Natural killer cell (primary cell): ENCODE results near the gene PDE2A. TPM values are rescaled to one million over a fixed set of nuclear protein-coding genes. Genes with fewer than 3 reads are reported as not detected.
A peak's percentile ranks its signal among the peaks of the same experiment; 100 is the strongest.

Experiments
- ATAC-seq, 3 donors: fragments of 150-1000 bp in 2 of 3; fragments of 200-7000 bp in 1 of 3; cut with Tn5 transposase; 1 replicate in 1 of 3; 2 replicates in 2 of 3; pipeline ENCODE4 v1.10.0; 2021; ENCODE audit warnings: mild to moderate bottlenecking in 2 of 3, moderate library complexity in 2 of 3
- DNase-seq, 2 donors: peaks; one replicate each; pipeline versions ENCODE4 v3.0.0 to v3.0.0-alpha.2; 2013 to 2021; ENCODE audit warnings: mixed read lengths in 1 of 2
- H3K27ac ChIP-seq: one replicate; pipeline ENCODE4 v1.5.1; 2013; ENCODE audit warnings: mild to moderate bottlenecking, low read length
- H3K27me3 ChIP-seq: one replicate; pipeline ENCODE4 v1.6.1; 2013; ENCODE audit warnings: low read length; ENCODE audit not compliant: control insufficient read depth, insufficient read depth
- H3K36me3 ChIP-seq: one replicate; pipeline ENCODE4 v1.6.1; 2013; ENCODE audit warnings: low read length; ENCODE audit not compliant: control insufficient read depth, insufficient read depth
- H3K4me1 ChIP-seq: one replicate; pipeline ENCODE4 v1.6.1; 2013; ENCODE audit warnings: low read length; ENCODE audit not compliant: control insufficient read depth, insufficient read depth
- H3K4me3 ChIP-seq: one replicate; pipeline ENCODE4 v1.5.1; 2013; ENCODE audit warnings: low read length
- H3K9me3 ChIP-seq: one replicate; pipeline ENCODE4 v1.6.1; 2013; ENCODE audit warnings: low read length; ENCODE audit not compliant: control insufficient read depth, insufficient read depth
- H3K27ac Mint-ChIP-seq, 2 donors: one replicate each; pipeline ENCODE4 v1.8.0; 2022; ENCODE audit warnings: mild to moderate bottlenecking in 2 of 2, mixed read lengths in 2 of 2, moderate library complexity in 1 of 2
- H3K27me3 Mint-ChIP-seq, 2 donors: one replicate each; pipeline ENCODE4 v1.8.0; 2022; ENCODE audit warnings: low read depth in 2 of 2, mixed read lengths in 2 of 2
- H3K36me3 Mint-ChIP-seq: one replicate; pipeline ENCODE4 v1.8.0; 2022; ENCODE audit warnings: mixed read lengths
- H3K4me1 Mint-ChIP-seq, 2 donors: one replicate each; pipeline ENCODE4 v1.8.0; 2022; ENCODE audit warnings: mixed read lengths in 2 of 2
- H3K4me3 Mint-ChIP-seq: one replicate; pipeline ENCODE4 v1.8.0; 2022; ENCODE audit warnings: mild to moderate bottlenecking, moderate library complexity, mixed read lengths
- H3K9me3 Mint-ChIP-seq, 2 donors: one replicate each; pipeline ENCODE4 v1.8.0; 2022; ENCODE audit warnings: mixed read lengths in 2 of 2
- WGBS: methylation state at CpG from one replicate; pipeline ENCODE4 v1.1.7; 2013; ENCODE audit warnings: missing lambda C conversion rate; ENCODE audit not compliant: insufficient coverage; 5-methylcytosine and 5-hydroxymethylcytosine counted together
- intact Hi-C: fragments of 100-400 bp; cut with micrococcal nuclease; formaldehyde crosslinking; loops from one replicate; pipeline ENCODE4 v1.14.2; 2022
- total RNA-seq, 4 donors: library from RNA; stranded (reverse); fragments of 120-200 nt in 1 of 4; gene quantifications; one replicate each; pipeline versions ENCODE4 v1.2.3 to v1.2.4, GENCODE V29; 2013 to 2022
- TF ChIP-seq, protein P1 (sequence below): fragments of 200-600 bp; IDR thresholded peaks from one replicate; pipeline ENCODE4 v1.8.0; 2022; ENCODE audit warnings: antibody characterized with exemption

Gene PDE2A
- 10 to 100 TPM in 1 of 3 donors, 1 to 10 TPM in 2; 8.7 to 11.9 (median 9.0) TPM for total RNA-seq
- total RNA-seq (2013) = 1.4 TPM

DNA sequence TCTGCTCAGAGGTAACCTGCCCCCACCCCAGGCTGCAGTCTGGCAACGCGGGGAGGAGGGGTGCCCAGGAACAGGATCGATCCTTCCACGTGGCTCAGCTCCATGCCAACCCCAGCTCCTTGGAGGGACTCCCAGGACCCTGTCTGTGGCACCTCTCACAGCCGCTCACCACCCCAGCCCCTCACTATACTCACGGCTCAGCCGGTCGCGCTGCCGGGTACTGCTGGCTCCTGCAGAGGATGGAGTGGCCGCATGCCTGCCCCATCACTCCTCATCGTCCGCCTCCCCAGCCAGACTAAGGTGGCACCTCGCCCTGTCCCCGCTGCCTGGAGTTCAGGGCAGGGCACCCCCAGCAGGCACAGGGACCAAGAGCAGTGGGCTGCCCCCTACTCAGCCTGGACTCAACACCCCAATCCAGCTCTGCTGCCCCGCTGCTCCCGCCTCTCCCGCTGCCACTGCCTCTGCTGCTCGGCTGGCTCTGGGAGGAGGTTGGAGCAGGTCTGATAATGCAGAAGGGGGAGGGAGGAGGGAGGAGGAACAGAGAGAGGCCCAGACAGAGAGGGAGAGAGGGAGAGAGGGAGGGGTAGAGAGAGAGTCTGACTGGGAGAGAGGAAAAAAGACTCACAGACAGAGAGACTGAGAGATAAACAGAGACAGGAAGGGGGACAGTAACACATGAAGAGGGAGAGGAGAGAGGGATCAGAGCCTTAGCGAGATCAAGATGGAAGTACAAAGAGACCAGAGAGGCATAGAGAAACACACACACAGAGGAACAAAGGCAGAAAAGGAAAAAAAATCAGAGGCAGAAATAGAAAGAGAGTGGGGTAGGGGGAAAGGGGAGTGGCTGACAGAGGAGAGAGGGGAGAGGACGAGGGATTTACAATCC, at the start of gene PDE2A:
PDE2A (minus strand) TSS at position 480 of the 886 bp plus-strand sequence; CDS start at position 265, 215 bp downstream.
- 16% methylated on average over 21 of the region's 21 CpGs for WGBS
- Histone ChIP-seq H3K9me3 (no peaks in the 10 kb centered on the region), H3K4me1 (peaks cover 12% of the 10 kb centered on the region), H3K36me3 (no peaks in the 10 kb centered on the region), H3K4me3 (no peak within 1 kb of the TSS), H3K27me3 (peaks cover 45% of the 10 kb centered on the region), H3K27ac (no peak within 1 kb of the TSS)
- Mint-ChIP-seq H3K4me1 (peaks cover 2 to 33% of the 10 kb centered on the region in 2 donors), H3K4me3 (no peak within 1 kb of the TSS), H3K27ac (no peak within 1 kb of the TSS), H3K36me3 (no peaks in the 10 kb centered on the region), H3K9me3 (no peaks in the 10 kb centered on the region), H3K27me3 (peaks cover 36 to 48% of the 10 kb centered on the region in 2 donors)
- TF ChIP-seq, protein P1, sequence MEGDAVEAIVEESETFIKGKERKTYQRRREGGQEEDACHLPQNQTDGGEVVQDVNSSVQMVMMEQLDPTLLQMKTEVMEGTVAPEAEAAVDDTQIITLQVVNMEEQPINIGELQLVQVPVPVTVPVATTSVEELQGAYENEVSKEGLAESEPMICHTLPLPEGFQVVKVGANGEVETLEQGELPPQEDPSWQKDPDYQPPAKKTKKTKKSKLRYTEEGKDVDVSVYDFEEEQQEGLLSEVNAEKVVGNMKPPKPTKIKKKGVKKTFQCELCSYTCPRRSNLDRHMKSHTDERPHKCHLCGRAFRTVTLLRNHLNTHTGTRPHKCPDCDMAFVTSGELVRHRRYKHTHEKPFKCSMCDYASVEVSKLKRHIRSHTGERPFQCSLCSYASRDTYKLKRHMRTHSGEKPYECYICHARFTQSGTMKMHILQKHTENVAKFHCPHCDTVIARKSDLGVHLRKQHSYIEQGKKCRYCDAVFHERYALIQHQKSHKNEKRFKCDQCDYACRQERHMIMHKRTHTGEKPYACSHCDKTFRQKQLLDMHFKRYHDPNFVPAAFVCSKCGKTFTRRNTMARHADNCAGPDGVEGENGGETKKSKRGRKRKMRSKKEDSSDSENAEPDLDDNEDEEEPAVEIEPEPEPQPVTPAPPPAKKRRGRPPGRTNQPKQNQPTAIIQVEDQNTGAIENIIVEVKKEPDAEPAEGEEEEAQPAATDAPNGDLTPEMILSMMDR = no peak
- DNase-seq (no peak), ATAC-seq (no peak)
- intact Hi-C loops = no loop called here

DNA sequence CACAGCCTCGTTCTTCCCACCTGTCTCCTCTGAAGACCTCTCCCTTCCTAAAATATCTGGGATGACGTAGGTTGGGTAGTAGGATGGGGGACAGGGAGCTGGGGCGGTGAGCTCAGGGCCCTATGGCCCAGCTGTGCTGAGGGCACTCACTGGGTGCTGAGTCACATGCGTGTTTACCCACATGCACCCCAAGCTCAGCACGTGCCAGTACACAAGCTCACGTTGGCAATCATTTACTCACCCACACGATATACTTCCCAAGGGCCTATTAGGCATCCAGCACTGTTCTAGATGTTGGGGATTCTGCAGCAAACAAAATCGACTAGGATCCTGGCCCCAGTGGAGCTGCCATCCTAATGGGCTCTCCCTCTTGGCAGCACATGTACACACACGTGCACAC, 49.3 kb upstream of the PDE2A start:
- intact Hi-C loops = loop anchor here (5.0 kb wide), 1 partner anchor 419 kb away; the partner anchor contains the start of gene FCHSD2
- WGBS = 85% methylated on average over 7 of the region's 9 CpGs

GRCh38 chr11:72722050-72722748, 48.0 kb upstream of the PDE2A start:
- Histone ChIP-seq H3K9me3 (no peaks in the 10 kb centered on the region), H3K4me3 (peak overlapping the region; percentile 43), H3K36me3 (peaks cover 41% of the 10 kb centered on the region), H3K27ac (peak overlapping the region; percentile 83), H3K27me3 (no peaks in the 10 kb centered on the region), H3K4me1 (peaks cover 86% of the 10 kb centered on the region)
- Mint-ChIP-seq H3K4me1 (peaks cover 69 to 75% of the 10 kb centered on the region in 2 donors), H3K9me3 (no peaks in the 10 kb centered on the region), H3K27ac (peak overlapping the region; percentile 93 to 94), H3K4me3 (peak overlapping the region; percentile 81), H3K36me3 (no peaks in the 10 kb centered on the region), H3K27me3 (no peaks in the 10 kb centered on the region)
- ATAC-seq = peak; percentile 68 to 88 (median 78)
- intact Hi-C loops = loop anchor here (1.0 to 5.0 kb wide), 3 partner anchors 14 to 420 kb away; partner anchors contain the start of gene FCHSD2
- WGBS = 0% methylated on average over 9 of the region's 10 CpGs
- TF ChIP-seq, protein P1 = no peak
- peak; percentile 85 to 92 for DNase-seq

More for the DNA sequence above, 49.3 kb upstream of the PDE2A start:
- H3K27me3 Mint-ChIP-seq = no peaks in the 10 kb centered on the region
- H3K27ac Mint-ChIP-seq = peak overlapping the region; percentile 93 to 94
- Histone ChIP-seq H3K9me3 (no peaks in the 10 kb centered on the region), H3K4me3 (no peak overlapping the region), H3K27me3 (no peaks in the 10 kb centered on the region), H3K4me1 (peaks cover 82% of the 10 kb centered on the region), H3K36me3 (peaks cover 45% of the 10 kb centered on the region), H3K27ac (no peak overlapping the region)
- ATAC-seq = no peak
- no peak for DNase-seq
- TF ChIP-seq, protein P1 = no peak
- peaks cover 77 to 84% of the 10 kb centered on the region in 2 donors for H3K4me1 Mint-ChIP-seq
- no peaks in the 10 kb centered on the region for H3K9me3 Mint-ChIP-seq
- H3K4me3 Mint-ChIP-seq = peak overlapping the region; percentile 9
- H3K36me3 Mint-ChIP-seq = no peaks in the 10 kb centered on the region
